ENCODE results near the gene TBL1X.
"Not testable (repeated sequence)": the region's sequence is repeated elsewhere in the genome, so short reads cannot be mapped to it uniquely, and the experiment has no call there.

Gene TBL1X

DNA sequence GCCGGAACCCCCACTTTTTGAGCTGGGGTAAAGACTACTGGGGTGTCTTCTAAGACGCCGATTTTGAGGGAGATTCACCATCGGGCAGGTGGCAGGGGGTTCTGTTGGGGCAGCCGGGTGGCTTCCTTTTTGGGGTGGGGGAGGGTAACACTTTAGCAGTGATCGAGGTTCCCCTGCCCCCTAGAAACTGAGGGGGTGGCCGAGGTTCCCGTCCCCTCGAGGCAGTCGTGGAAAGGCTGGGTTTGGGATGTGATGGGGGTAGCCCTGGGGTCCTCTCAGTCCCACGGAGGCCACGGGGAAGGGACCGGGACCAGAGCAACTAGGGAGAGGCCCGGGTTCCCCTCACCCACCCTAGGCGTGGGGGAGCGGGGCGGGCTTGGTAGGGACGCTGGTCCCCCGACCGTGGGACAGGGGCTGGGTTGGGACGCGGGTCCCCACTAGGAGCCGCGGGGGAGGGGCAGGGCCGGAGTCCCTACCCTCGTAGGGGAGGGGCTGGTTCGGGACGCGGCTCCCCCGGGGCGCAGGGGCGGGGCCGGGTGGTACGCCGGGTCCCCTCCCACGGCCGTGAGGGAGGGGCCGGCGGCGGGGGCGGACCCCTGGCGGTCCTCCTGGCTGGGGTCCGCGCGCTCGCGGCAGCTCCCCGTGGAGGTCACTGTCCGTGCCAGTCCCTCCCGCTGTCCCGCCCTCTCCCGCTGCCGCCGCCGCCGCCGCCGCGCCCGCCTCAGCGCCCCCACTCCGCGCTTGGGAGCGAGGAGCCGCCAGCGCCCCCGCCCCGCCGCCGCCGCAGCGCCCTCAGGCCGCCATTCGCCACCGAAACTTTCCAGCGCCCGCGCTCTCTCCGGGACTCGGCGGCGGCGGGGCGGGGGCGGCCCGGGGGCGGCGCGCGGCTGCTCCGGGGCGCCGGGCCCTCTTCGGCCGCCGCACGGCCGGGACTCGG lies at the start of gene TBL1X:
Gene TBL1X (plus strand): TSS at position 624 of the 937 bp plus-strand sequence. CDS start 188,529 bp downstream, outside the sequence.
- Histone ChIP-seq H3K27me3 (ENCODE audit: insufficient read depth, low read length) (peaks cover 13% of the 10 kb centered on the region; the same call in 1 of the 2 replicates), H3K27ac (ENCODE audit: low read length) (no peak within 1 kb of the TSS), H3K4me3 (ENCODE audit: low read length) (peak within 1 kb of the TSS; percentile 69), H3K36me3 (ENCODE audit: insufficient read depth, low read depth, low read length) (no peaks in the 10 kb centered on the region), H3K9ac (ENCODE audit: low read depth, low read length) (peak within 1 kb of the TSS; percentile 80; the same call in 1 of the 2 replicates), H3K4me1 (ENCODE audit: insufficient read depth, low read length) (peaks cover 15% of the 10 kb centered on the region; the same call in 1 of the 2 replicates), H3K9me3 (ENCODE audit: insufficient read depth, low read depth, low read length) (no peaks in the 10 kb centered on the region)

GRCh38 chrX:9416562-9417348 lies 48.1 kb upstream of the TBL1X start:
- no peak overlapping the region for H3K27ac ChIP-seq (ENCODE audit: low read length)
- H3K4me1 ChIP-seq (ENCODE audit: insufficient read depth, low read length): no peaks in the 10 kb centered on the region
- no peaks in the 10 kb centered on the region for H3K27me3 ChIP-seq (ENCODE audit: insufficient read depth, low read length)
- H3K36me3 ChIP-seq (ENCODE audit: insufficient read depth, low read depth, low read length): no peaks in the 10 kb centered on the region
- H3K4me3 ChIP-seq (ENCODE audit: low read length): no peak overlapping the region
- no peak overlapping the region for H3K9ac ChIP-seq (ENCODE audit: low read depth, low read length)
- no peaks in the 10 kb centered on the region for H3K9me3 ChIP-seq (ENCODE audit: insufficient read depth, low read depth, low read length)

GRCh38 chrX:9418262-9418661 lies 46.6 kb upstream of the TBL1X start:
- Histone ChIP-seq H3K4me1 (ENCODE audit: insufficient read depth, low read length) (no peaks in the 10 kb centered on the region), H3K27me3 (ENCODE audit: insufficient read depth, low read length) (no peaks in the 10 kb centered on the region), H3K9me3 (ENCODE audit: insufficient read depth, low read depth, low read length) (no peaks in the 10 kb centered on the region), H3K4me3 (ENCODE audit: low read length) (no peak overlapping the region), H3K36me3 (ENCODE audit: insufficient read depth, low read depth, low read length) (no peaks in the 10 kb centered on the region), H3K27ac (ENCODE audit: low read length) (no peak overlapping the region), H3K9ac (ENCODE audit: low read depth, low read length) (no peak overlapping the region)

- H3K27ac ChIP-seq (ENCODE audit: low read length): no peak overlapping the region
- no peaks in the 10 kb centered on the region for H3K4me1 ChIP-seq (ENCODE audit: insufficient read depth, low read length)
- no peak overlapping the region for H3K9ac ChIP-seq (ENCODE audit: low read depth, low read length)
- no peaks in the 10 kb centered on the region for H3K36me3 ChIP-seq (ENCODE audit: insufficient read depth, low read depth, low read length)
- no peak overlapping the region for H3K4me3 ChIP-seq (ENCODE audit: low read length)
- no peaks in the 10 kb centered on the region for H3K27me3 ChIP-seq (ENCODE audit: insufficient read depth, low read length)
- no peaks in the 10 kb centered on the region for H3K9me3 ChIP-seq (ENCODE audit: insufficient read depth, low read depth, low read length)
Measured at GRCh38 chrX:9420275-9421265, 44.3 kb upstream of the TBL1X start.

GRCh38 chrX:9429767-9430166 lies 35.1 kb upstream of the TBL1X start:
- Histone ChIP-seq H3K4me1 (ENCODE audit: insufficient read depth, low read length) (no peaks in the 10 kb centered on the region; the same call in 1 of the 2 replicates), H3K9me3 (ENCODE audit: insufficient read depth, low read depth, low read length) (no peaks in the 10 kb centered on the region), H3K4me3 (ENCODE audit: low read length) (no peak overlapping the region), H3K27me3 (ENCODE audit: insufficient read depth, low read length) (no peaks in the 10 kb centered on the region), H3K27ac (ENCODE audit: low read length) (no peak overlapping the region), H3K36me3 (ENCODE audit: insufficient read depth, low read depth, low read length) (no peaks in the 10 kb centered on the region), H3K9ac (ENCODE audit: low read depth, low read length) (no peak overlapping the region)

DNA sequence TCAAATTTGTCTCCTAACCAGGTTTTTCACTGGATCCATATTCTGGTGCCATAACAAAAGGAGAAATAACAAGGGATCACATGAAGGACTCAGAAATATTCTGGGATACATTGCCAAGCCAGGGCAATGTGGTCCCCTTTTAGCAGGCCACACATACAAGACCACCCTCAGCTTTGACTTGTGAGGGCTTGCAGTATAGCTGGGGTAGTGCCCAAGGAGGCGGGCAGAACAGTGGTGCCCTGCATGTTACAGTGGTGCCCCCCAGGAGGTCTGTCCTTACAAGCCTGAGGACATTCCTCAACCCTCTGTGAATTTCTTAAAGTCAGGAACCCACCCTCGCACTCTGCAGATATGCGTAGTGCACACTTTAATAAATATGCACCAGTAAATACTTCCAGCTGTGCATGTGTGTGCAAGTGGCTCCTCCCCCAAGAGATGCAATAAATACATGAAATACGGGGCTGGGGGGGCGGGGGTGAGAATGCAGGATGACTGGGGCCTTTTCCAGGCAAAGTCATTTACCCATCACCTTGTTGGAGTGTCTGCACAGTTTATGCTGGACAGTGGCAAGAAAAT lies 34.4 kb upstream of the TBL1X start:
- Histone ChIP-seq H3K9ac (ENCODE audit: low read depth, low read length) (no peak overlapping the region), H3K27ac (ENCODE audit: low read length) (no peak overlapping the region), H3K9me3 (ENCODE audit: insufficient read depth, low read depth, low read length) (no peaks in the 10 kb centered on the region), H3K36me3 (ENCODE audit: insufficient read depth, low read depth, low read length) (no peaks in the 10 kb centered on the region), H3K27me3 (ENCODE audit: insufficient read depth, low read length) (no peaks in the 10 kb centered on the region), H3K4me1 (ENCODE audit: insufficient read depth, low read length) (no peaks in the 10 kb centered on the region; the same call in 1 of the 2 replicates), H3K4me3 (ENCODE audit: low read length) (peak overlapping the region; percentile 6; the same call in 1 of the 2 replicates)

GRCh38 chrX:9431281-9431680 lies 33.6 kb upstream of the TBL1X start:
- Histone ChIP-seq H3K4me1 (ENCODE audit: insufficient read depth, low read length) (no peaks in the 10 kb centered on the region; the same call in 1 of the 2 replicates), H3K27me3 (ENCODE audit: insufficient read depth, low read length) (no peaks in the 10 kb centered on the region), H3K4me3 (ENCODE audit: low read length) (no peak overlapping the region), H3K9ac (ENCODE audit: low read depth, low read length) (no peak overlapping the region), H3K36me3 (ENCODE audit: insufficient read depth, low read depth, low read length) (no peaks in the 10 kb centered on the region), H3K9me3 (ENCODE audit: insufficient read depth, low read depth, low read length) (no peaks in the 10 kb centered on the region), H3K27ac (ENCODE audit: low read length) (no peak overlapping the region)

DNA sequence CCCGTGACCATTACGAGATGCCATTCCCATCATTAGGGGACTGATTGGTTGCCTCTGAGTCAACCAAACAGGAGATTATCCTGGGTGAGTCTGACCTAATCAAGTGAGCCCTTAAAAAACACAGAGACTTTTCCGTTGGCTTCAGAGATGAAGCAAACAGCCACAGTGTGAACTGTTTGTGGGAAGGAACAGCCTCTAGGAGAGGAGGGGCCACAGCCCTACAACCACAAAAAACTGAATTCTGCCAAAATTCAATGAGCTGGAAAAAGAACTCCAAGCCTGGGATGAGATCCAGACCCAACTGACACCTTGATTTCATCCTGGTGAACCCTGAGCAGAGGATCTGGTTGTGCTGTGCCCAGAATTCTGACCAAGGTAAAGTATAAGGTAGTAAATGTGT lies 31.3 kb upstream of the TBL1X start:
- no peak overlapping the region for H3K9ac ChIP-seq (ENCODE audit: low read depth, low read length)
- no peaks in the 10 kb centered on the region for H3K36me3 ChIP-seq (ENCODE audit: insufficient read depth, low read depth, low read length)
- no peaks in the 10 kb centered on the region for H3K9me3 ChIP-seq (ENCODE audit: insufficient read depth, low read depth, low read length)
- H3K27me3 ChIP-seq (ENCODE audit: insufficient read depth, low read length): no peaks in the 10 kb centered on the region
- no peak overlapping the region for H3K4me3 ChIP-seq (ENCODE audit: low read length)
- no peaks in the 10 kb centered on the region; the same call in 1 of the 2 replicates for H3K4me1 ChIP-seq (ENCODE audit: insufficient read depth, low read length)
- no peak overlapping the region for H3K27ac ChIP-seq (ENCODE audit: low read length)

DNA sequence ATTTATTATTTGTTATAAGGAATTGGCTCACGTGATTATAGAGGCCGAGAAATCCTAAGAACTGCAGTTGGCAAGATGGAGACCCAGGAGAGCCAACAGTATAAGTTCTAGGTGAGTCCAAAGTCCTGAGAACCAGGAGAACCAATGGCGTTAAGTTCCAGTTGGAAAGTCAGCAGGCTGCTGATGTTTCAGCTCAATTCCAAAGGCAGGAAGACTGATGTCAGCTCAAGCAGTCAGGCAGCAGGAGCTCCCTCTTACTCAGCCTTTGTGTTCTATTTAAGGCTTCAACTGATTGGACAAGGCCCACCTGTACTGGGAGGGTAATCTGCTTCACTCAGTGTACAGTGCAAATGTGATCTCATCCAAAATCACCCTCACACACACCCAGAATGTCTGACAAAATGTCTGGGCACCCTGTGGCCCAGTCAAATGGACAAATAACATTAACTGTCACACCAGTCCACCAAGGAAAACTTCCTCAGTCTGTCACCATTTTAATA lies 30.8 kb upstream of the TBL1X start:
- no peaks in the 10 kb centered on the region; the same call in 1 of the 2 replicates for H3K4me1 ChIP-seq (ENCODE audit: insufficient read depth, low read length)
- no peak overlapping the region for H3K27ac ChIP-seq (ENCODE audit: low read length)
- no peaks in the 10 kb centered on the region for H3K9me3 ChIP-seq (ENCODE audit: insufficient read depth, low read depth, low read length)
- no peaks in the 10 kb centered on the region for H3K27me3 ChIP-seq (ENCODE audit: insufficient read depth, low read length)
- no peak overlapping the region for H3K4me3 ChIP-seq (ENCODE audit: low read length)
- no peak overlapping the region for H3K9ac ChIP-seq (ENCODE audit: low read depth, low read length)
- no peaks in the 10 kb centered on the region for H3K36me3 ChIP-seq (ENCODE audit: insufficient read depth, low read depth, low read length)

- H3K27me3 ChIP-seq (ENCODE audit: insufficient read depth, low read length); H3K4me3 ChIP-seq (ENCODE audit: low read length); H3K9me3 ChIP-seq (ENCODE audit: insufficient read depth, low read depth, low read length); H3K4me1 ChIP-seq (ENCODE audit: insufficient read depth, low read length); H3K27ac ChIP-seq (ENCODE audit: low read length); H3K9ac ChIP-seq (ENCODE audit: low read depth, low read length); H3K36me3 ChIP-seq (ENCODE audit: insufficient read depth, low read depth, low read length): not testable (repeated sequence)
Measured at GRCh38 chrX:9435086-9435485, 29.8 kb upstream of the TBL1X start.
